Left ventricle myocardium inferior (tissue), 1 donor: ENCODE results near the gene SLC22A15. TPM values are rescaled to one million over a fixed set of nuclear protein-coding genes. Genes with fewer than 3 reads are reported as not detected.

Source experiments
- DNase-seq: peaks from one replicate; pipeline ENCODE4 v3.0.0-alpha.2; 2020
- H3K27ac ChIP-seq: fragments of 200-600 bp; replicated peaks from 2 replicates; pipeline ENCODE4 v1.8.0; 2021
- H3K27me3 ChIP-seq: fragments of 200-600 bp; 2 replicates; pipeline ENCODE4 v1.8.0; 2021; ENCODE audit warnings: low read depth
- H3K36me3 ChIP-seq: fragments of 200-600 bp; 2 replicates; pipeline ENCODE4 v1.8.0; 2021
- H3K4me1 ChIP-seq: fragments of 200-600 bp; 2 replicates; pipeline ENCODE4 v1.8.0; 2021
- H3K4me3 ChIP-seq: fragments of 200-600 bp; 2 replicates; pipeline ENCODE4 v1.8.0; 2021; ENCODE audit warnings: mild to moderate bottlenecking, moderate library complexity
- H3K9me3 ChIP-seq: fragments of 200-600 bp; replicated peaks from 2 replicates; pipeline ENCODE4 v1.8.0; 2021
- CTCF ChIP-seq: fragments of 200-600 bp; IDR thresholded peaks from 2 replicates; pipeline ENCODE4 v1.8.0; 2021; ENCODE audit warnings: antibody characterized with exemption, mild to moderate bottlenecking, borderline replicate concordance
- intact Hi-C: fragments of 100-400 bp; cut with micrococcal nuclease; formaldehyde crosslinking; loops from one replicate; pipeline ENCODE4 v1.11.0; 2022
- total RNA-seq: library from RNA; stranded (reverse); fragmentation: NEBNext Ultra II Directional; extraction: Animal tissue kit (Norgen Biotek cat#: 25700); gene quantifications from one replicate; pipeline ENCODE4 v1.2.1, GENCODE V29; 2021
- donor health status: DM: no; HTN: yes; CAD: no; lungs with severe emphysema.

SLC22A15 gene
- total RNA-seq, 1 donor from 2014 or later = 8.4 TPM

- no peak for TF ChIP-seq CTCF
- Histone ChIP-seq H3K4me3 (no peak overlapping the region), H3K4me1 (peaks cover 44% of the 10 kb centered on the region), H3K27me3 (no peaks in the 10 kb centered on the region), H3K36me3 (no peaks in the 10 kb centered on the region), H3K9me3 (no peaks in the 10 kb centered on the region), H3K27ac (no peak overlapping the region)
- intact Hi-C loops = no loop called here
- DNase-seq = no peak
Measured at GRCh38 chr1:116012716-116013115, 36.4 kb downstream of the SLC22A15 start.

DNA sequence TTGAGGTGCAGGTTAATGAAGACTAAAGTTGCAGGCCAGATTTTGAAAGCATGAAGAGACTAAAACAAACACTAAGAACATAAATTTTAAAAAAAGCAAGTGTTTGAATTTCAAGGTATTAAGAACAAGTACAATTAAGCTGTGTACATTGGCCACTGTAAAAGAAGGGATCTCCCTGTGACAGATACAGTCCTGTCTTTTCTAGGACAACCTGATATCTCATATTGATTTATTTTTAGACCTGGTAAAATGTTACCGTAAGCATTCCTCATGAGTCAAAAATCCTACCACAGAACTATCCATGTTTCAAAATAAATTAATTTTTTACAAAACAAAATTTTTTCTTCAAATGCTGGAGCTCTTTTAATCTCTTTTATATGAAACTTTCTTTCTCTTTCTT lies 39.4 kb downstream of the SLC22A15 start:
- peak overlapping the region; percentile 41 for H3K27ac ChIP-seq
- no peak for TF ChIP-seq CTCF
- DNase-seq = no peak
- no peak overlapping the region for H3K4me3 ChIP-seq
- H3K36me3 ChIP-seq = no peaks in the 10 kb centered on the region
- no peaks in the 10 kb centered on the region for H3K9me3 ChIP-seq
- intact Hi-C loops = no loop called here
- H3K4me1 ChIP-seq = peaks cover 42% of the 10 kb centered on the region
- no peaks in the 10 kb centered on the region for H3K27me3 ChIP-seq

DNA sequence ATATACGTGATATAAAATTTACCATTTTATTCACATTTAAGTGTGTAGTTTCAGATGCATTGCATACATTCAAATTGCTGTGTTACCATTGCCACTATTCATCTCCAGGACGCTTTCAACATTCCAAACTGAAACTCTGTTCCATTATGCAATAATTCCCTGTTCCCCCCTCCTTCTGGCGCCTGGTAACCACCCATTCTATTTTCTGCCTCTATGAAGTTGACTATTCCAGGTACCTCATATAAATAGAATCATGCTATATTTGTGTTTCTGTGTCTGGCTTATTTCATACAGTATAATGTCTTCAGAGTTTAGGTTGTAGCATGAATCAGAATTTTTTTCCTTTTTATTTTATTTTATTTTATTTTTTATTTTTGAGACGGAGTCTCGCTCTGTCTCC lies 41.7 kb downstream of the SLC22A15 start:
- H3K27me3 ChIP-seq = no peaks in the 10 kb centered on the region
- no peak overlapping the region for H3K4me3 ChIP-seq
- H3K27ac ChIP-seq = peak overlapping the region; percentile 47
- DNase-seq = no peak
- peaks cover 42% of the 10 kb centered on the region for H3K4me1 ChIP-seq
- H3K9me3 ChIP-seq = no peaks in the 10 kb centered on the region
- intact Hi-C loops = no loop called here
- H3K36me3 ChIP-seq = peaks cover 10% of the 10 kb centered on the region
- no peak for TF ChIP-seq CTCF

- Histone ChIP-seq H3K27ac (no peak overlapping the region), H3K27me3 (no peaks in the 10 kb centered on the region), H3K9me3 (no peaks in the 10 kb centered on the region), H3K4me1 (peaks cover 40% of the 10 kb centered on the region), H3K36me3 (peaks cover 10% of the 10 kb centered on the region), H3K4me3 (no peak overlapping the region)
- TF ChIP-seq CTCF = no peak
- intact Hi-C loops = no loop called here
- DNase-seq = no peak
Measured at GRCh38 chr1:116019653-116020253, 43.4 kb downstream of the SLC22A15 start.

GRCh38 chr1:116020668-116021272 lies 44.5 kb downstream of the SLC22A15 start:
- peaks cover 33% of the 10 kb centered on the region for H3K4me1 ChIP-seq
- no peak overlapping the region for H3K27ac ChIP-seq
- H3K36me3 ChIP-seq = peaks cover 10% of the 10 kb centered on the region
- intact Hi-C loops = no loop called here
- H3K4me3 ChIP-seq = no peak overlapping the region
- H3K27me3 ChIP-seq = no peaks in the 10 kb centered on the region
- DNase-seq = peak; percentile 40
- no peaks in the 10 kb centered on the region for H3K9me3 ChIP-seq
- TF ChIP-seq CTCF = peak; percentile 72
